Glomerular visceral epithelial cell (primary cell): ENCODE measurements around the gene RPL14.

Source experiments
- DNase-seq: peaks from one replicate; pipeline ENCODE4 v3.0.0-alpha.2; 2016; ENCODE audit errors: extremely low spot score

RPL14 gene

DNA sequence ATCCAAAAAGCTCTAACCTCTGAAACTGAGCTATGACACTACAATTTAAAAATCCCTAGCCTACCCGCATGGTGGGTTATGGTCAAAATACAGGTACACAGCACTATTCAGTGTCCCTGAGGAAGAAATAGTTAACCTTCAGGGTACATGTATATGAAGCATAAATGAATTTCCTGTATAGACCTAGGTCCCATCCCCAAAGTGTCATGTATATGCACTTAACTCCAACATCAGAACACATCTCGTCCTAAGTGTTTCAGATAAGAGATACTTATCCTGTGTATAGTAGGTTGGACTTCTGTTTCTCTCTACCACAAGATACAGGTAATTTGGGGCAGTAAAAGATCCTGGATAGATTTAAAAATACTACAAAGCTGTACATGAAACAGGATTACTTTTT, 6.4 kb downstream of the RPL14 start:
- DNase-seq, result no peak

DNA sequence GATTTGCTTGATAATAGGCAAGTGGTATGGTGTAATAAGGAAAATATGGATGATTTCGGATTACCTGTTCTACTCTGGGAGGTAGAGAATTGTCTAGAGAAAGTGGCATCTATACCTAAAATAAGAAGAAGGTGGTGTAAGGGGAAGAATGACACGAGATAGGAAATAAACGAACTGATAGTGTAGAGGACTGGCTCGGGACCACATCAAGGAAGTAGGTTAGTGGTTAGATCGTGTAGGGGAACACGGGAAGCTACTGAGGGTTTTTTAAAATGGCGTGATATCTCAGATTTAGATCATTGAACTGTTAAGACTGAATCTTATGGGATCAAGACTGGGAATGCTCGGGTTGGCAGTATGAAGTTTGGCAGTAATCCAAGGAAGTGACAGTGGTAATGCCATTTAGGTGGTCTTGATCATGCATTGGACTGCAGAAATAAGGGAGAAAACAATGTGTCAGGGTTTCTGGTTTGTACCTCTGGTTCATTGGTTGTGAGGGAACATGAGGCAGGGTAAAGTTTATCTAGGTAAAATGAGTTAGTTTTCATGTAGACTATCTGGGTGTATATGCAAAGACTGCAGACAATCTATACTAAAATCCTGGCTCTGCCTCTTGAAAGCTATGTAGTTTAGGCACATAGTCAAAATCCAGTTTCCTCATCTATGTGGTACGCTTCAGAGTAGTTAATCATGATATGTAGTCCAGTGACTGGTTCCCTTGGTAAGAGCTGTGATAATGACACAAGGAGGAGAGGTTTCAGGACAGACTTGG, 7.4 kb downstream of the RPL14 start:
- DNase-seq, result no peak

DNA sequence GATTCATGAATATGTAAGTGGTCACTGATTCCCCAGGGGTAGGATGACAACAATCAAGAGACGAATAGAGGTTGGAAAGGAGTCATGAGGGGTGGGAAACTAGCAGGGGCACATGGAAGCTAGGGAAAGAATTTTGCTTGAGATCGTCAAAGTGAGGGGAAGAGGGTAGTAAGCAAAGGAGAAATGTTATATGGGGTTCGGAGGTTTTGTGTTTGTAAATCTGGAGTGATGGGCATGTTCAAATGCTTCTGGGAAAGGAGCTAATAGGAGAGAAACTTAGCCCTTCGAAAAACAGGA, 7.9 kb downstream of the RPL14 start:
- no peak for DNase-seq

DNA sequence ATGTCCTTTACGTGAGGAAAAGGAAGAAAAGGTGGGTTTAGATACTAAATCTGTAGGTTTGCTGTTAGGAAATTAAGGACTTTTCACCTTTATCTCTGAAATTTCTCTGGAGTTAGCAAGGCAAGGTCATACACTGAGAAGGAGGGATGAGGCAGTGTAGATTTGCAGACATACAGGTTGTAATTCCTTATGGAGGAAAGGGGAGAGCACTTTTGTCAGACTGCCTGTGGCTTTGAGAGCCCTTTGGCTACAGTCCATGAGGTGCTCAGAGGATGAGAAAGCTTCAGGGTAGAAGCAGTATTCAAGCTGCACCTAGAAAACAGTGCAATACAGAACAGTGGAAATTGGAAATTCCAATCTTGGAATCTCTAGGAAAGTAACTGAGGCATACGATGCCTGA, 8.3 kb downstream of the RPL14 start:
- DNase-seq, result no peak

DNA sequence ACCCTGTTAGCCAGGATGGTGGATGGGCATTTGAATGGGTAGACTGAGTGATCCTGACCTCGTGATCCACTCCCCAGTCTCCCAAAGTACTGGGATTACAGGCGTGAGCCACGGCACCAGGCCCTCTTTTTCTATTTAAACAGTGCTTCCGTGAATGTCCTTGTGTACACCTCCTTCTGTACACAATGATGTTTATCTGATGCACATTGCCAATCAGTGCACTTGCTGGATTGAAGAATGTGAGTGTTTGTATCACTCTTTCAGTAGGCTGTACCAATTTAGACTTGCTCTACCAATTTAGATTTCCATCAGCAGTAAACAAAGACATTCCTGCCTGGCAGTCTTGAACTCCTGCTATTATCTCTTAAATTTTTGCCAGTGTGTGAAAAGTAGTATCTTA, 10.9 kb downstream of the RPL14 start:
- DNase-seq, result no peak

DNA sequence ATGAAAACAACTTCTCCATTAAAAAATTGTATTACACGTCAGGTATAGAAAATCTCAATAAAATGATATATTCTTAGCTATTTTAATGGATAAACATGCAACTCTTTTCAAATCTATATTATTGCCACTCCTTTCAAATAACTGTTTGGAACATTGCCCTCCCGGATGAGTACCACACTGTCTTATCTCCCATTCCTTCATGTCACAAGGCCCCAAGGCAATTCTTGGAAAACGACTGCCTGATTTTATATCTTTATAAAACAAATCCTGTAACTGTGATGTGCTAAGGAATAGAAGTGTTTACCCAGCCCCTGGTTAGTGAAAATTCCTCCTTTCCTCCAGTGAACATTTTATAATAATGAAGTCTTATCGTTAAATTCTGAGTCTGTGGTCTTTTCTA, 13.6 kb downstream of the RPL14 start:
- no peak for DNase-seq

DNA sequence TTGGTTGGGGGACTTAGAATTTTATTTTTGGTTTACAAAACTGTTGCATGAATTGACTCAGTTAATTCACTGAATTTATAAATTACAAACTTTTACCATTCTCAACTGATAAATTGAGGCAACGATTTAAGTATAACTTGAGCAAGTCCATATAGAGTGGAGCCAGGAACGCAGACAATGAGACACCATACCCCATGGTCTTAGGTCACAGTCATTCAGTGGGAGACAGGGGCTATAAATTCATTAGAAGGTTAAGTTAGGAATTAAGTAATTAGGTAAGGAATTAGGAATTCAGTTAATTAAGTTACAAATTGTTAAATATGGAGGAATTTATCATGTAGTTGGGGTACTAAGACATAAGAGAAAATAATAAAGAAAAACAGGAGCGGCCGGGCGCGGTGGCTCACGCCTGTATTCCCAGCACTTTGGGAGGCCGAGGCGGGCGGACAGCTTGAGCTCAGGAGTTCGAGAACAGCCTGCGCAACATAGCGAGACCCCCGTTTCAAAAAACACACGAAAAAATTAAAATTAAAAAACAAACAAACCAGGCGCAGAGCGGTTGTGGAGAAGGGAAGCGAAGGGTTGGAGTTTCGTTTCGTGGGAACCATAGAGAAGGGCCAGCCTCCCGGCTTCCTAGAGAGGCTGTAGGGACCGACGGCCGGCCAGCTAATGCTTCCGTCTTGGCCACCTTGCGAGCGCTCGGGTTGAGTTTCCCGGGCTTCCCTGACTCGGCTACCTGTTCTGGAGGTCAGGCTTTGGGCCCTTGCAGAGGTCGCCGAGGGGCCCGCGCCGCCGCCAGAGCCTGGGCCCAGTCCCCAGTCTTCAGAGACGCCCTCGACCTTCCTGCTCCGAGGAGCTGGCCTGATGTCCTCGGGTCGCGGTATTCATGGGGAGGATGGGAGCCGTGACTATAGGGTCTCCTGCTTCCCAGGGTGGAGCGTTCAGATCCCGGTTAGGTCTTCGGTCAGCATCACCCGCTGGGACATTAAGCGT, 19.6 kb downstream of the RPL14 start, which contains the start of gene ZNF619:
ZNF619 (plus strand) TSS at position 645 of the 993 bp plus-strand sequence. CDS start 858 bp downstream, outside the sequence.
- peak; percentile 71 for DNase-seq

DNA sequence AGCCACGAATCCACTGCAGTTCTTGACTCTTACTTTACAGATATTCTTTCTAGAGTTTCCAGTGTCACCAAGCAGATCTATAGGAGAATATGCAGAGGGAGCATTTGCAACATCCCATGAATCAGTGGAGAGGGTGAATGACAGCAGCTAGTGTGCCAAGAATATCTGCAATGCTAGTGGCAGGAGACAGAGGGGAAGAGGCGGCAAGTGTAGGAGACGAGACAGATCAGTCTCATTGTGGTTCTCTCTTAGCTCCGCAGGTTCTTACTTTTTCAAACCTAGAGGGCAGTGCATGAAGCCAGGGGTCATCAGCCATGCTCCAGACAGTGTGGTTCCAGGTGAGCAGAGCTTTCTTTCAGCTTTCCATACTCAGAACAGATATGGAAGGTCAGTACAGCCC, 20.5 kb downstream of the RPL14 start:
- no peak for DNase-seq

DNA sequence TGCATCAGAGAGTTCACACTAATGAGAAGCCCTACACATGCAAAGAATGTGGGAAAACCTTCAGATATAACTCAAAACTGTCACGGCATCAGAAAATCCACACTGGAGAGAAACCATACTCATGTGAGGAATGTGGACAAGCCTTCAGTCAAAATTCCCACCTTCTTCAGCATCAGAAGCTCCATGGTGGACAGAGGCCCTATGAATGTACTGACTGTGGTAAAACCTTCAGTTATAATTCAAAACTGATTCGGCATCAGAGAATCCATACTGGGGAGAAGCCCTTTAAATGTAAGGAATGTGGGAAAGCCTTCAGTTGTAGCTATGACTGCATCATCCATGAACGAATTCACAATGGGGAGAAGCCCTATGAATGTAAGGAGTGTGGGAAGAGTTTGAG, 30.0 kb downstream of the RPL14 start:
- no peak for DNase-seq

DNA sequence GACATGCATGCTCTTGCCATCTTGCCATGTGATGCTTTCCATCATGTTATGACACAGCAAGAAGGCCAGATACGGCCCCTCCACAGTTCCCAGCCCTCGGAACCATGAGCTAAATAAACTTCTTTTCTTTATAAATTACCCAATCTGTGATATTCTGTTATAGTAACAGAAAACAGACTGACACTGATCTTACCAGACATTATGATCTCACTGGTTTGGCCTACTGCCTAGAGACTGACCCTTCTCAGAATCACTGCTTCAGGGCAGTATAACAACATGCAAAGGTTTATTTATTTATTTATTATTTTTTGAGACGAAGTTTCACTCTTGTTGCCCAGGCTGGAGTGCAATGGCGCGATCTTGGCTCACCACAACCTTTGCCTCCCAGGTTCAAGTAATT, 33.8 kb downstream of the RPL14 start:
- no peak for DNase-seq

DNA sequence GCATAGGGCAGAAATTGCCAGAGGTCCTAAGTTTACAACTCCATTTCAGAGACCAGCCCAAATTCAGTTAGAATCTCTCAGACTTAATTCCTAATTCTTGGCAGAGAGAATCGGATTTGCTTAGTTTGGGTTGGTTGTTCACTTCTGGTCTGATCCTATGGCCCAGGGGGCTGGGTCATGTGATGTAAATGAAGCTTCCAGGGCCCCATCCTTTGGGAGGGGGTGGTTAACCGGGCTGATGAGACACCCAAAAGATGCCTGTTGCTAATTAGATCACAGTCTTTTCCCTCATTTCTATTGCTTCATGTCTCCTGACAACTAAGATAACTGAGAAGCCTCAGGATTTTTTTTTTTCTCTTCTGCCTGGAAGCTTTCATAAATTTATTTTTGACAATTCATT, 37.6 kb downstream of the RPL14 start:
- no peak for DNase-seq

DNA sequence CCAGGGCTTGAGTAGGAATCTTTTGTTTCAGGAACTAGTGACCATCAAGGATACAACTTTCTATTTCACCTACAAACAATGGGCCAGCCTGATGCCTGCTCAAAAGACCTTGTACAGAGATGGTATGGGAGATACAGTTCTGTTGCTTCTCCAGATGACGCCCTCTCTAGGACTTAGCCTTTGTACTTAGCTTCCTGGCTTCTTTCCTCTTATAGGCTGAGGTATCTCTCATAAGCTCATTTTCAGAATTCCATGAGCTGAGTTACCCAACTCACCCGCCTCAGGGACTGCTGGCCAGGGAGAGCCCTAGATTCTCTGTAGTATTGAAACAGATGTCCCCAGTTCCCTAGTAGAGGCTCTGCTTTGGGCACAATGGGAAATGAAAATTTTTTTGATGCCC, 40.1 kb downstream of the RPL14 start:
- no peak for DNase-seq

DNA sequence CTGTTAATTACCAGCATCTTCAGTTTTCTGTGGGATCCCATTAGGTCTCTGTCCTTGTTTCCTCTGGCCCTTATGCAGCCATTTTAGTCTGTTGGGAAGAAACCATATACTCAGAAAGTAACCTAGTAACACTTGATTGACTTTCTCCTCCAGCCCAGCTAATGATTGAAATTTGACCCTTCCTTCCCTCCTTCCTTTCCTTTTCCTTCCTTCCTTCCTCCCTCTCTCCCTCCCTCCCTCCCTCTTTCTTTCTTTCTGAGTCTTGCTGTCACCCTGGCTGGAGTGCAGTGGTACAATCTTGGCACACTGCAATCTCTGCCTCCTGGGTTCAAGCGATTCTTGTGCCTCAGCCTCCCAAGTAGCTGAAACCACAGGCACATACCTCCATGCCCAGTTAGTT, 42.8 kb downstream of the RPL14 start:
- no peak for DNase-seq

DNA sequence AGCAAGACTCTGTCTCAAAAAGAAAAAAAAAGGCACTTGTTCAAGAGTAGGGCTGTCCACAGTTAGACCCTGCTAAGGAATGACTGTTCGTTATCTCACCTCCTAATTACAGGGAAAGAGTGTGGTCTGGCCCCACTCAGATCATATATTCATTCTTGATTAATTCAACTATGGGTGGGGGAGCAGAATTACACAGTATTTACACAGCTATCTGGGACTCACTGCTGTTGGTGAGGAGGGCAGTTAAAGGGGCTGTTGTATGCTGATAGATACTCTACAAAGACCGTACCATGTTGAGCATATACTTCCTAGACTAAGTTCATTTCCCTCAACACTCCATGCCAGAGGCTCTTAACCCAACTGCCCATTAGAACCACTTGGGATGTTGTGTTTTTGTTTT, 44.9 kb downstream of the RPL14 start:
- no peak for DNase-seq

DNA sequence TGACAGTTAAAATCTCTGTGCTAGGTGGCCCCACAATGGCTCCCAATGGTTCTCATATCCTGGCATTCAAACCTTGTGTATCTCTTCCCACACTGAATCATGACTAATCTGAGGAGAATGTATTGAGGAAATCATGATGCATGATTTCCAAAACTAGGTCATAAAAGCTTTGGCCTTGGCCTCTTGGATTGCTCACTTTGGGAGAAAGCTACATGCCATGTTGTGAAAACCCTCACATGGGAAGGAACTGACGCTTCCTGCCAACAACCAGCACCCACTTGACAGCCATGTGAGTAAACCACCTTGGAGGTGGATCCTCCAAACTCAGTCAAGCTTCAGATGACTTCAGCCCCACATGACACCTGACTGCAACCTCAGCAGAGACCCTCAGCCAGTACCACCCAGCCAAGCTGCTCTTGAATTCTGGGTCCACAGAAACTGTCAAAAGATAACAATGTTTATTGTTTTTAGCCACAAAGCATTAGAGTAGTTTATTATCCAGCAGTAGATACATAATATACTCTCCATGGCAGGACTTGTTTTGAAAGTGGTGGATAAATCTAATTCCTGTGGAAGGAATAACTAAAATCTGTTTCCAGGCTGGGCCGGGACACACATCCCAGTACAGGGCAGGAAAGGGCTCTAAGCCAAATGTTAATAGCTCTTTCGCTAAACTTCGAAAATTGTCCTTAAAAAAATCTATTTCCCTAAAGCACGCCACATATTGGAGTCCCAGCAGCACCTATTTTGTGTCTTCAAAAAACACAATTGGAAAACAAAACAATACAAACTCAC, 47.7 kb downstream of the RPL14 start:
- DNase-seq, result peak; percentile 88

DNA sequence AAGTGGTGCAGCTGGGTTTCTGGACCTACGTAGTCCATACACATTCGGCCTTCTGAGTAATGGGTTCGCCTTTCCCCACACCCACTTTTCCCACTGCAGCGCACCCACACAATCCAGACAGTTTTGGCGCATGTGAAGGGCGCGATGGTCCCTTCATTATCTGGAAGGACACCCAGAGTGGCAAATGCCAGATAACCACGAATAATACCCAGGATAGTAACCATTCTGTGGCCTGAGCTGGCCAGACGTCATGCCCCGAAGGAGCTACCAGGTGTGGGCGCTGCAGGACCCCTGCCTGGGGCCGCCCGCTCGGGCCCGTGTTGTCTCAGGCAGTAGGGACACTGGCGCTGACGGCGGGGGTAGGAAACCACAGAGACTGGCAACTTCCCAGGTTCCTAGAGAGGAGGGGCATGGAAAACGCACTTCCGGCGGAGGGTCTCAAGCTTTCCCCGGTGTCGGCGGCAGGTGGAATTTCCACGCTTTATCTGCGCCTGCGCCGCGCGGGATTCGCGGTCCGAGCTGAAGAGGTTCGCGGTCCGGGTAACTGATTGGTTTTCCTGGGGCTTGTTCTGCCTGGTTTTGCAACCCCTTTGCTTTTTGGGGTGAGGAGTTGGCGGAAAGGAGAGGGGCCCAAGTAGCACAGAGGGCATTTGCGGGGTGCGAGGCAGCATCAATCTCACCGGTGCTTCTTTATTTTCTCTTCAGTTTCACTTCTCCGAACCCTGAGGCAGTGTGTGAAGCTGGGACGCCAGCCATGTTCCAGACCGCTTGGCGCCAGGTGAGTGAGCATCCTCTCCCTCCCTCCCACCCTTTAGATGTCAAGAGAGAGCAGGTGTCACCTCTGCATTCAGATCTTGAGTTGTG, 48.7 kb downstream of the RPL14 start, which contains the start of gene ZNF620:
ZNF620 (plus strand) TSS at position 441 of the 864 bp plus-strand sequence; CDS start at position 755, 314 bp downstream.
- DNase-seq, result peak; percentile 79

DNA sequence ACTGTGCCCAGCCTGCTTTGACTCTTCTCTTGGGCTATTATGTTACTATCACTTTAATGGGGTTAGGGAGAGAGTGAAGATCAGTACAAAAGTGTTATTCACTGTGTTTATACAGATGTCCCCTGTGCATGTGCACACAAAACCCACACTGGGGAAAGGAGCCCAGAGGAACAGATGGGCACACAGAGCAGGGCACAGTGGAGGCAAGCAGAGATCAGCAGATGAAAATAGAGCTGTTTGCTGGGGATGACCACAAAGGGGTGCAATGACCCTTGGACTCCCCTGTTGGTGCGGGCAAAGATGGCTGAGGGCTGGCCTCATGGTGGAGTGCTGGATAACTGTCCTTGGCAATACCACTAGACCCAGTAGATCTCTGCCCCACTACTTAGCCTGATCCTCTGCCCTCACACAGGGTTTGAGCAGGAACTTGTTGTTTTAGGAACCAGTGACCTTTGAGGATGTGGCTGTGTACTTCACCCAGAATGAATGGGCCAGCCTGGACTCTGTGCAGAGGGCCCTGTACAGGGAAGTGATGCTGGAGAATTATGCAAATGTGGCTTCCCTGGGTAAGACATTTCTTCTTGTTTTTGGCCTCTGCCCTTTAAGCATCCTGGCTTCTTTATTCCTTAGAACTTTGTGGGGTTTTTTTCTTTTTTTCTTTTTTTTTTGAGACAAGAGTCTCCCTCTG, 54.0 kb downstream of the RPL14 start:
- no peak for DNase-seq

DNA sequence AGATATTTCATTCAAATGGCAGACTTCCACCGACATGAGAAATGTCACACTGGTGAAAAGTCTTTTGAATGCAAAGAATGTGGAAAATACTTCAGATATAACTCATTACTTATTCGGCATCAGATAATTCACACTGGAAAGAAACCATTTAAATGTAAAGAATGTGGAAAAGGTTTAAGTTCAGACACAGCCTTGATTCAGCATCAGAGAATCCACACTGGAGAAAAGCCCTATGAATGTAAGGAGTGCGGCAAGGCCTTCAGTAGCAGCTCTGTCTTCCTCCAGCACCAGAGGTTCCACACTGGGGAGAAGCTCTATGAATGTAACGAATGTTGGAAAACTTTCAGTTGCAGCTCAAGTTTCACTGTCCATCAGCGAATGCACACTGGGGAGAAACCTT, 59.1 kb downstream of the RPL14 start:
- no peak for DNase-seq

DNA sequence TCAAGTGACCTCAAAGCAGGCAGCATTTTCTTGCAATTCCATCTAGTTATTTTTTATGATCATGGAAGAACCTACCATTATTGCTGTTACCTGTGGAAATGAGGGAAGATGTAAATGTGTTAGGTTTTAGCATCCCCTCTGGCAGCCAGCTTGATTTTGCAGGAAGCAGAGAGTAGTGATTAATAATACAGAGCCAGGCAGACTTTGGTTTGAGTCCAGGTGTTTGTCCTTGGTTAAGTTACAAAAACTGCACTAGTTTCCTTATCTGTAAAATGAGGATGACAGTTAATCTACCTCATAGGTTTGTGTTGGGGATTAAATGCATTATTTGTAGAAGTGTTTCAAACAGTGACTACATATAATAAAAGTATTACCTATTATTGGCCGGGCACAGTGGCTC, 60.9 kb downstream of the RPL14 start:
- no peak for DNase-seq
